Loucy (cell line): ENCODE data around the gene SUCLG1.

ENCODE experiments used
- EZH2phosphoT487 ChIP-seq: fragments of 200-600 bp; IDR thresholded peaks from 2 replicates; pipeline ENCODE4 v1.6.1; 2018; ENCODE audit warnings: antibody characterized with exemption, mild to moderate bottlenecking, moderate library complexity, borderline replicate concordance
- TF ChIP-seq, protein P1 (sequence below): fragments of 200-600 bp; sonication (generic); conservative IDR thresholded peaks from 2 replicates; pipeline ENCODE4 v1.5.1; 2014; ENCODE audit warnings: mild to moderate bottlenecking, antibody characterized with exemption, low read length

- TF ChIP-seq, protein P1, sequence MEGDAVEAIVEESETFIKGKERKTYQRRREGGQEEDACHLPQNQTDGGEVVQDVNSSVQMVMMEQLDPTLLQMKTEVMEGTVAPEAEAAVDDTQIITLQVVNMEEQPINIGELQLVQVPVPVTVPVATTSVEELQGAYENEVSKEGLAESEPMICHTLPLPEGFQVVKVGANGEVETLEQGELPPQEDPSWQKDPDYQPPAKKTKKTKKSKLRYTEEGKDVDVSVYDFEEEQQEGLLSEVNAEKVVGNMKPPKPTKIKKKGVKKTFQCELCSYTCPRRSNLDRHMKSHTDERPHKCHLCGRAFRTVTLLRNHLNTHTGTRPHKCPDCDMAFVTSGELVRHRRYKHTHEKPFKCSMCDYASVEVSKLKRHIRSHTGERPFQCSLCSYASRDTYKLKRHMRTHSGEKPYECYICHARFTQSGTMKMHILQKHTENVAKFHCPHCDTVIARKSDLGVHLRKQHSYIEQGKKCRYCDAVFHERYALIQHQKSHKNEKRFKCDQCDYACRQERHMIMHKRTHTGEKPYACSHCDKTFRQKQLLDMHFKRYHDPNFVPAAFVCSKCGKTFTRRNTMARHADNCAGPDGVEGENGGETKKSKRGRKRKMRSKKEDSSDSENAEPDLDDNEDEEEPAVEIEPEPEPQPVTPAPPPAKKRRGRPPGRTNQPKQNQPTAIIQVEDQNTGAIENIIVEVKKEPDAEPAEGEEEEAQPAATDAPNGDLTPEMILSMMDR = peak; percentile 73
- TF ChIP-seq EZH2phosphoT487 = no peak
These were observed 36.6 kb upstream of the SUCLG1 start for GRCh38 chr2:84495539-84496146.
